Breast epithelium (tissue), 4 donors: ENCODE measurements around the gene C2orf81. TPM values are rescaled to one million over a fixed set of nuclear protein-coding genes. Genes with fewer than 3 reads are reported as not detected.

Source experiments
- DNase-seq, 2 donors: peaks; one replicate each; pipeline ENCODE4 v3.0.0-alpha.2; 2019; ENCODE audit warnings: low spot score in 2 of 2
- H3K27ac ChIP-seq, 2 donors: fragments of 200-600 bp; sonication (generic) in 1 of 2; one replicate each; pipeline ENCODE4 v1.5.1; 2016 to 2019; ENCODE audit warnings: mild to moderate bottlenecking in 1 of 2
- H3K27me3 ChIP-seq, 2 donors: fragments of 200-600 bp; sonication (generic) in 1 of 2; one replicate each; pipeline versions ENCODE4 v1.5.1 to v1.6.0; 2017 to 2019; ENCODE audit warnings: control low read depth in 1 of 2, mild to moderate bottlenecking in 1 of 2
- H3K36me3 ChIP-seq: fragments of 200-600 bp; one replicate; pipeline ENCODE4 v1.5.1; 2019
- H3K4me1 ChIP-seq, 2 donors: fragments of 200-600 bp; sonication (generic); one replicate each; pipeline ENCODE4 v1.5.1; 2016 to 2019; ENCODE audit warnings: control low read depth in 1 of 2
- H3K4me3 ChIP-seq, 3 donors: fragments of 200-600 bp; sonication (generic); 1 replicate in 2 of 3; 2 replicates in 1 of 3; pipeline ENCODE4 v1.5.1; 2016 to 2019; ENCODE audit warnings: mild to moderate bottlenecking in 3 of 3, moderate library complexity in 2 of 3
- H3K9me3 ChIP-seq, 2 donors: fragments of 200-600 bp; sonication (generic) in 1 of 2; one replicate each; pipeline ENCODE4 v1.5.1; 2016 to 2019; ENCODE audit warnings: control low read depth in 1 of 2
- POLR2A ChIP-seq: fragments of 450-650 bp; IDR thresholded peaks from one replicate; pipeline ENCODE4 v1.6.1; 2016; ENCODE audit warnings: antibody characterized with exemption, mild to moderate bottlenecking, moderate library complexity
- POLR2AphosphoS5 ChIP-seq, 3 donors: sonication (generic); formaldehyde crosslinking; IDR thresholded peaks; one replicate each; pipeline ENCODE4 v1.6.1; 2017; ENCODE audit warnings: antibody characterized with exemption in 3 of 3
- intact Hi-C: fragments of 100-400 bp; cut with DNase I; formaldehyde crosslinking; loops from one replicate; pipeline ENCODE4 v1.15.1; 2023; ENCODE audit warnings: low total_unique reads
- total RNA-seq, 3 donors: library from RNA; depleted of rRNA; stranded (reverse); fragments of >200 nt; gene quantifications; one replicate each; pipeline ENCODE4 v1.1.0, GENCODE V29; 2016
- TF ChIP-seq, protein P1 (sequence below), 3 donors: fragments of 450-650 bp; IDR thresholded peaks; one replicate each; pipeline ENCODE4 v1.5.1; 2016 to 2017; ENCODE audit warnings: antibody characterized with exemption in 3 of 3, mild to moderate bottlenecking in 3 of 3, moderate library complexity in 3 of 3

The C2orf81 gene
- total RNA-seq, 3 donors from 2014 or later: 0.64 to 1.6 (median 1.3) TPM

DNA sequence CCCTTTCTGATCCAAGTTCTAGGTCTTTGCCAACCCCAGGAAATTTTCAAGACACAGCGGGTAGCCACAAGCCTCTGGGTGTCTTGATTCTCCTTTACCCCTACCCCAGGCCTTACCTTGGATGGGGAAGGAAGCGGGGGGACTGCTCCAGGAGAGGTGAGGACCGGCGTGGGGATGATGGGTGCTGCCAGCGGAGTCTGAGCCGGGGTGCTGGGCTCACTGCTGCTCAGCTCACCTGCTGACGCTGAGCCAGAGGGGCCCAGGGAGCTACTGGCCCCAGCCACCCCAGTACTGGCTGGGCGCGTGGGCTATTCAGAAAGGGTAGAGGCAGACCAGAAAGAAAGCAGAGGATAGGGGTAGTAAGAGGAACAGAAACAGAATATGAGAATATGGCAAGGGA is 50.0 kb downstream of the C2orf81 start:
- TF ChIP-seq POLR2AphosphoS5 (IDR thresholded peaks at IDR 0.05): no peak
- TF ChIP-seq, protein P1, sequence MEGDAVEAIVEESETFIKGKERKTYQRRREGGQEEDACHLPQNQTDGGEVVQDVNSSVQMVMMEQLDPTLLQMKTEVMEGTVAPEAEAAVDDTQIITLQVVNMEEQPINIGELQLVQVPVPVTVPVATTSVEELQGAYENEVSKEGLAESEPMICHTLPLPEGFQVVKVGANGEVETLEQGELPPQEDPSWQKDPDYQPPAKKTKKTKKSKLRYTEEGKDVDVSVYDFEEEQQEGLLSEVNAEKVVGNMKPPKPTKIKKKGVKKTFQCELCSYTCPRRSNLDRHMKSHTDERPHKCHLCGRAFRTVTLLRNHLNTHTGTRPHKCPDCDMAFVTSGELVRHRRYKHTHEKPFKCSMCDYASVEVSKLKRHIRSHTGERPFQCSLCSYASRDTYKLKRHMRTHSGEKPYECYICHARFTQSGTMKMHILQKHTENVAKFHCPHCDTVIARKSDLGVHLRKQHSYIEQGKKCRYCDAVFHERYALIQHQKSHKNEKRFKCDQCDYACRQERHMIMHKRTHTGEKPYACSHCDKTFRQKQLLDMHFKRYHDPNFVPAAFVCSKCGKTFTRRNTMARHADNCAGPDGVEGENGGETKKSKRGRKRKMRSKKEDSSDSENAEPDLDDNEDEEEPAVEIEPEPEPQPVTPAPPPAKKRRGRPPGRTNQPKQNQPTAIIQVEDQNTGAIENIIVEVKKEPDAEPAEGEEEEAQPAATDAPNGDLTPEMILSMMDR (IDR thresholded peaks at IDR 0.05): no peak
- TF ChIP-seq POLR2A: no peak
- no peaks in the 10 kb centered on the region for H3K4me1 ChIP-seq
- DNase-seq: no peak
- intact Hi-C loops: no loop called here
- no peaks in the 10 kb centered on the region for H3K9me3 ChIP-seq
- H3K36me3 ChIP-seq: peaks cover 21% of the 10 kb centered on the region
- H3K4me3 ChIP-seq: no peak overlapping the region
- H3K27me3 ChIP-seq: no peaks in the 10 kb centered on the region
- H3K27ac ChIP-seq: no peak overlapping the region

DNA sequence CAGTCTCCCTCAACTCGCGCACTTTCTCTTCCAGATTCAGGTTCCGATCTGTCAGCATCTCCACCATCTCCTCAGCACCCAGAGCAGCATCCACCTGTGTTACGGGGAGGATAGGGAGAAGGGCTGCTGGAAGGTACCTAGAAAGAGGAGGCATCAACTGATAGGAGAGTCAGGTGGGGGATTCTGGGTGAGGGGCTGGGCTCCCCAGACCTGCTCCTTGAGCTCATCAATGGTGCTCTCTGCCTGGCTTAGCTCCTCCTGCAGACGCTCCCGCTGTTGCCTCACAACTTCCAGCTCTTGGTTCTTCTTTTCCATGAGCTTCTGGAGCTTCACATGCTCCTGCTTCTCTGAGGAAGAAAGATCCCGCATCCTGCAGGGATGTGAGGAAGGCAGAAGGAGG is 51.4 kb downstream of the C2orf81 start:
- Histone ChIP-seq H3K9me3 (no peaks in the 10 kb centered on the region), H3K36me3 (peaks cover 21% of the 10 kb centered on the region), H3K27ac (no peak overlapping the region), H3K4me1 (no peaks in the 10 kb centered on the region), H3K27me3 (no peaks in the 10 kb centered on the region), H3K4me3 (no peak overlapping the region)
- intact Hi-C loops: no loop called here
- DNase-seq: no peak
- TF ChIP-seq POLR2AphosphoS5 (IDR thresholded peaks at IDR 0.05) (no peak), POLR2A (no peak)
- TF ChIP-seq, protein P1 (IDR thresholded peaks at IDR 0.05): no peak

DNA sequence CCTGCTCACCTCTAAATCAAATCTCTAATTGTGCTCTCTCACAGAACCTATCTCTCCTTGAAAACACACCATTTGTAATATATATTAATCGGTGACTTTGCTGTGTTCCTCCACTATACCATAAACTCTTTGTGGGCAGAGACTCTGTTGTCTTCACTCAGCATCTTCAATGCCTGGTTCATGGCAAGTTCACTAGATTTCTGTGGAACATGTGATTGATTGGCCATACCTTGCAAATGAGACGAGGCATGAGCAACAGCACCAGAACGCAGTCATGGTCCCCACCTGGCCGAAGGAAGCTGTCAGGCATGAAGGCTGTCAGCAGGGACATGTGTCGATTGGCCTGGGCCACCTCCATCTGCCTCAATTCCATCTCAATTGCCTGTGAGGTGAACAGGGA is 52.9 kb downstream of the C2orf81 start:
- peaks cover 23% of the 10 kb centered on the region for H3K36me3 ChIP-seq
- no peak overlapping the region for H3K4me3 ChIP-seq
- intact Hi-C loops: no loop called here
- H3K27ac ChIP-seq: no peak overlapping the region
- no peaks in the 10 kb centered on the region for H3K27me3 ChIP-seq
- no peak for DNase-seq
- no peaks in the 10 kb centered on the region for H3K4me1 ChIP-seq
- no peak for TF ChIP-seq POLR2A
- no peak for TF ChIP-seq POLR2AphosphoS5 (IDR thresholded peaks at IDR 0.05)
- TF ChIP-seq, protein P1 (IDR thresholded peaks at IDR 0.05): no peak
- H3K9me3 ChIP-seq: no peaks in the 10 kb centered on the region

DNA sequence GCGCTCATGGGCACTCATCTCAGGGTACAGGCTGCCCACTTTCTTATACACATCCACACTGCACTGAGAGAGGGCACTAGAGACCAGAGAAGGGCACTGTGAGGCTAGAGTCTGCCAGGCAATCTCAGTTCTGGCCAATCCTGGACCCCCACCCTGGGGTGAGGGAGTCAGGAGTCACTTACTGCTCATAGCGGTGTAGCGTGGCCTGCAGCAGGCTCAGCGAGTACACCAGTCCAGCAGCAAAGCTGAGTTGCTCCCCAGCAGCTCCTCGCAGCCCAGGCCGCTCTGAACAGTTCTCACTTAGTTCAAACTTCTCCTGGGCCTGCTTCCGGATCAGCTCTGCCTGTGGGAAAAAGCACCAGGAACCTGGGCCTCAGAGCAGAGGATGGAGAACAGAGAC is 53.6 kb downstream of the C2orf81 start:
- Histone ChIP-seq H3K9me3 (no peaks in the 10 kb centered on the region), H3K4me3 (no peak overlapping the region), H3K27me3 (no peaks in the 10 kb centered on the region), H3K4me1 (no peaks in the 10 kb centered on the region), H3K36me3 (peaks cover 30% of the 10 kb centered on the region), H3K27ac (no peak overlapping the region)
- DNase-seq: no peak
- TF ChIP-seq, protein P1 (IDR thresholded peaks at IDR 0.05): no peak
- TF ChIP-seq POLR2AphosphoS5 (IDR thresholded peaks at IDR 0.05) (no peak), POLR2A (no peak)
- intact Hi-C loops: no loop called here

DNA sequence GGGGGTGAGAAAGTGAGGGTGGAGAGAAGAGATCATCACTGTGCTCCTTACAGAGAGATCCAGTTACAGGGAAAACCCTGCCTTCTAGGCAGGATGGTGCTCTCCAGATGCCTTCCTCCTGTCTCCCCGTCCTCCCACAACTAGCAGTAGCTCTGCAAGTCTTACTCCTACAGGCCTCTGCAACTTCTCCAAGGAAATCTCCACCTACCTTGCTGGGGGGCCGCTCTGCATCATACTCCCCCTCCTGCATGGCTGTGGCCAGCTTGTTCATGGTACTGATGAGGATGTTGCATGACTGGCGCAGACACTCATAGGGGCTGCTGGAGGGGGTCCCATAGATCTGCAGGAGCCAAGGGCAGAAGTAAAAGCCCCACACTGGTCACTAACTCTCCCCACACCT is 55.4 kb downstream of the C2orf81 start:
- intact Hi-C loops: no loop called here
- H3K9me3 ChIP-seq: no peaks in the 10 kb centered on the region
- TF ChIP-seq POLR2AphosphoS5 (IDR thresholded peaks at IDR 0.05): no peak
- TF ChIP-seq POLR2A: no peak
- TF ChIP-seq, protein P1 (IDR thresholded peaks at IDR 0.05): no peak
- H3K27me3 ChIP-seq: no peaks in the 10 kb centered on the region
- H3K27ac ChIP-seq: no peak overlapping the region
- peaks cover 43% of the 10 kb centered on the region for H3K36me3 ChIP-seq
- no peaks in the 10 kb centered on the region for H3K4me1 ChIP-seq
- DNase-seq: no peak
- no peak overlapping the region for H3K4me3 ChIP-seq
